ENCODE data around the gene PACS2. TPM values are rescaled to one million over a fixed set of nuclear protein-coding genes. Genes with fewer than 3 reads are reported as not detected.

The PACS2 gene
- total and polyA plus RNA-seq, 2 of the 4 experiments (the other 2 are of a cell fraction): 15.6 to 32.2 TPM

GRCh38 chr14:105380756-105381155, 66.2 kb downstream of the PACS2 start:
- Histone ChIP-seq H2AK5ac (ENCODE audit: low read depth, low read length) (no peak overlapping the region), H3K27ac (ENCODE audit: insufficient read depth, low read length) (no peak overlapping the region), H3K4me2 (ENCODE audit: low read depth, low read length) (no peak overlapping the region), H3K56ac (ENCODE audit: extremely low read depth, insufficient read depth, low read length) (no peak overlapping the region), H4K91ac (ENCODE audit: insufficient read depth, low read depth, low read length) (no peak overlapping the region), H3K4ac (ENCODE audit: low read depth, low read length) (no peak overlapping the region), H3K27me3 (ENCODE audit: control insufficient read depth, insufficient read depth, low read length) (no peaks in the 10 kb centered on the region), H2AFZ (replicated peaks; ENCODE audit: low read length, poor library complexity) (no peak overlapping the region), H4K5ac (ENCODE audit: low read depth, low read length) (no peak overlapping the region), H3K9me1 (ENCODE audit: insufficient read depth, low read length) (no peaks in the 10 kb centered on the region), H2BK5ac (ENCODE audit: low read depth, low read length, poor library complexity, severe bottlenecking) (no peak overlapping the region), H2BK20ac (ENCODE audit: low read depth, low read length) (no peak overlapping the region), H2BK120ac (ENCODE audit: low read depth, low read length) (no peak overlapping the region), H3K9me3 (ENCODE audit: control insufficient read depth, insufficient read depth, low read length) (no peaks in the 10 kb centered on the region), H2BK15ac (ENCODE audit: low read depth, low read length) (no peak overlapping the region), H3K79me1 (ENCODE audit: low read depth in 1 of 2, low read length in 2 of 2) (no peaks in the 10 kb centered on the region), H3K4me1 (ENCODE audit: control insufficient read depth, insufficient read depth, low read length) (no peaks in the 10 kb centered on the region), H4K8ac (ENCODE audit: low read depth in 2 of 2, low read length in 2 of 2) (no peak overlapping the region), H3K36me3 (ENCODE audit: control insufficient read depth, insufficient read depth, low read length) (peaks cover 22% of the 10 kb centered on the region; the same call in 1 of the 2 replicates), H3K18ac (ENCODE audit: low read depth, low read length) (no peak overlapping the region), H4K20me1 (ENCODE audit: insufficient read depth, low read length) (no peaks in the 10 kb centered on the region), H2AK9ac (replicated peaks; ENCODE audit: low read depth, low read length, poor library complexity) (no peak overlapping the region), H3K9ac (ENCODE audit: low read depth, low read length) (no peak overlapping the region), H3K23ac (ENCODE audit: low read depth, low read length) (no peak overlapping the region), H3K14ac (replicated peaks; ENCODE audit: low read depth, low read length) (no peak overlapping the region), H3K4me3 (ENCODE audit: insufficient read depth, low read depth, low read length) (no peak overlapping the region)
- CTCF ChIA-PET: no interaction called here
- dilution Hi-C loops (cut with HindIII; ENCODE audit: low sequenced_read_pairs, unreplicated experiment): no loop called here
- TF ChIP-seq MAFK (IDR thresholded peaks at IDR 0.05; ENCODE audit: low read depth, low read length) (no peak), POLR2A (IDR thresholded peaks at IDR 0.05; ENCODE audit: low read depth, low read length) (no peak), FOS (IDR thresholded peaks at IDR 0.05; ENCODE audit: low read depth, low read length) (no peak), RFX5 (IDR thresholded peaks at IDR 0.05; ENCODE audit: low read depth, low read length) (no peak), RCOR1 (IDR thresholded peaks at IDR 0.05; ENCODE audit: insufficient replicate concordance, low read length) (no peak), MXI1 (IDR thresholded peaks at IDR 0.05; ENCODE audit: borderline replicate concordance, low read depth, low read length) (no peak), MAZ (IDR thresholded peaks at IDR 0.05; ENCODE audit: borderline replicate concordance, low read depth, low read length) (no peak), CHD1 (IDR thresholded peaks at IDR 0.05; ENCODE audit: low read depth, low read length) (no peak), NFE2L2 (IDR thresholded peaks at IDR 0.05; ENCODE audit: low read depth, low read length) (no peak), SMC3 (IDR thresholded peaks at IDR 0.05; ENCODE audit: low read depth, low read length) (no peak), ELK1 (IDR thresholded peaks at IDR 0.05; ENCODE audit: borderline replicate concordance, low read depth, low read length) (no peak)
- TF ChIP-seq, protein P1, sequence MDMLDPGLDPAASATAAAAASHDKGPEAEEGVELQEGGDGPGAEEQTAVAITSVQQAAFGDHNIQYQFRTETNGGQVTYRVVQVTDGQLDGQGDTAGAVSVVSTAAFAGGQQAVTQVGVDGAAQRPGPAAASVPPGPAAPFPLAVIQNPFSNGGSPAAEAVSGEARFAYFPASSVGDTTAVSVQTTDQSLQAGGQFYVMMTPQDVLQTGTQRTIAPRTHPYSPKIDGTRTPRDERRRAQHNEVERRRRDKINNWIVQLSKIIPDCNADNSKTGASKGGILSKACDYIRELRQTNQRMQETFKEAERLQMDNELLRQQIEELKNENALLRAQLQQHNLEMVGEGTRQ (IDR thresholded peaks at IDR 0.05; ENCODE audit: low read depth, low read length): no peak
- in situ Hi-C loops (cut with MboI; ENCODE audit: low sequenced_read_pairs): no loop called here
- intact Hi-C loops (cut with micrococcal nuclease): no loop called here
- POLR2A ChIA-PET (ENCODE audit: unreplicated experiment): no interaction called here
- BruUV-seq (replicated peaks): no TSS peak
- no peak for ATAC-seq (ENCODE audit: low read depth)
- WGBS, 2 experiments (ENCODE audit: extremely low coverage in 2 of 2, insufficient read length in 1 of 2): 95% methylated on average over 15 of the region's 19 CpGs; no CpG with 5 or more reads in 1 of the 2 experiments
- DNase-seq: no peak

All from IMR-90 (cell line).